GM21423 (cell line): ENCODE measurements around the gene CDCA7L.

Source experiments
- ATAC-seq: cut with Tn5 transposase; IDR thresholded peaks from one replicate; pipeline ENCODE4 v1.9.1; 2021; ENCODE audit warnings: mild to moderate bottlenecking, moderate library complexity; ENCODE audit not compliant: unreplicated experiment

CDCA7L gene

GRCh38 chr7:21945454-21946221, at the start of gene CDCA7L:
CDCA7L (minus strand) TSS chr7:21945899; CDS start chr7:21945804, 95 bp downstream.
- peak; percentile 74 for ATAC-seq

GRCh38 chr7:21986096-21986495, 40.4 kb upstream of the CDCA7L start:
- ATAC-seq: no peak

GRCh38 chr7:21984042-21984441, 38.3 kb upstream of the CDCA7L start:
- ATAC-seq: no peak

GRCh38 chr7:21983056-21983455, 37.4 kb upstream of the CDCA7L start:
- ATAC-seq: no peak

GRCh38 chr7:21981524-21981923, 35.8 kb upstream of the CDCA7L start:
- no peak for ATAC-seq

- no peak for ATAC-seq
Measured at GRCh38 chr7:21980926-21981500, 35.3 kb upstream of the CDCA7L start.

- ATAC-seq: no peak
Measured at GRCh38 chr7:21972397-21972784, 26.7 kb upstream of the CDCA7L start.

GRCh38 chr7:21971780-21972396, 26.2 kb upstream of the CDCA7L start:
- no peak for ATAC-seq

- no peak for ATAC-seq
Measured at GRCh38 chr7:21969822-21970221, 24.1 kb upstream of the CDCA7L start.

GRCh38 chr7:21967598-21968003, 21.9 kb upstream of the CDCA7L start:
- no peak for ATAC-seq

GRCh38 chr7:21966271-21966670, 20.6 kb upstream of the CDCA7L start:
- peak; percentile 92 for ATAC-seq

- no peak for ATAC-seq
Measured at GRCh38 chr7:21965291-21965690, 19.6 kb upstream of the CDCA7L start.

- no peak for ATAC-seq
Measured at GRCh38 chr7:21962677-21963076, 17.0 kb upstream of the CDCA7L start.

GRCh38 chr7:21960922-21961321, 15.2 kb upstream of the CDCA7L start:
- no peak for ATAC-seq

- ATAC-seq: no peak
Measured at GRCh38 chr7:21959387-21959776, 13.7 kb upstream of the CDCA7L start.

- ATAC-seq: no peak
Measured at GRCh38 chr7:21953781-21954180, 8.1 kb upstream of the CDCA7L start.

- no peak for ATAC-seq
Measured at GRCh38 chr7:21948887-21949540, 3.3 kb upstream of the CDCA7L start.

GRCh38 chr7:21948364-21948763, 2.7 kb upstream of the CDCA7L start:
- no peak for ATAC-seq

- no peak for ATAC-seq
Measured at GRCh38 chr7:21947946-21948345, 2.2 kb upstream of the CDCA7L start.

- no peak for ATAC-seq
Measured at GRCh38 chr7:21947056-21947455, 1.4 kb upstream of the CDCA7L start.

- ATAC-seq: no peak
Measured at GRCh38 chr7:21946222-21946709, 567 bp upstream of the CDCA7L start.
